Natural killer cell (primary cell): Measurements from ENCODE around the gene KAZN. TPM values are rescaled to one million over a fixed set of nuclear protein-coding genes. Genes with fewer than 3 reads are reported as not detected.

Experiments used
- ATAC-seq, 3 donors: fragments of 150-1000 bp in 2 of 3; fragments of 200-7000 bp in 1 of 3; cut with Tn5 transposase; 1 replicate in 1 of 3; 2 replicates in 2 of 3; pipeline ENCODE4 v1.10.0; 2021; ENCODE audit warnings: mild to moderate bottlenecking in 2 of 3, moderate library complexity in 2 of 3
- DNase-seq, 2 donors: peaks; one replicate each; pipeline versions ENCODE4 v3.0.0 to v3.0.0-alpha.2; 2013 to 2021; ENCODE audit warnings: mixed read lengths in 1 of 2
- H3K27ac ChIP-seq: one replicate; pipeline ENCODE4 v1.5.1; 2013; ENCODE audit warnings: mild to moderate bottlenecking, low read length
- H3K27me3 ChIP-seq: one replicate; pipeline ENCODE4 v1.6.1; 2013; ENCODE audit warnings: low read length; ENCODE audit not compliant: control insufficient read depth, insufficient read depth
- H3K36me3 ChIP-seq: one replicate; pipeline ENCODE4 v1.6.1; 2013; ENCODE audit warnings: low read length; ENCODE audit not compliant: control insufficient read depth, insufficient read depth
- H3K4me1 ChIP-seq: one replicate; pipeline ENCODE4 v1.6.1; 2013; ENCODE audit warnings: low read length; ENCODE audit not compliant: control insufficient read depth, insufficient read depth
- H3K4me3 ChIP-seq: one replicate; pipeline ENCODE4 v1.5.1; 2013; ENCODE audit warnings: low read length
- H3K9me3 ChIP-seq: one replicate; pipeline ENCODE4 v1.6.1; 2013; ENCODE audit warnings: low read length; ENCODE audit not compliant: control insufficient read depth, insufficient read depth
- H3K27ac Mint-ChIP-seq, 2 donors: one replicate each; pipeline ENCODE4 v1.8.0; 2022; ENCODE audit warnings: mild to moderate bottlenecking in 2 of 2, mixed read lengths in 2 of 2, moderate library complexity in 1 of 2
- H3K27me3 Mint-ChIP-seq, 2 donors: one replicate each; pipeline ENCODE4 v1.8.0; 2022; ENCODE audit warnings: low read depth in 2 of 2, mixed read lengths in 2 of 2
- H3K36me3 Mint-ChIP-seq: one replicate; pipeline ENCODE4 v1.8.0; 2022; ENCODE audit warnings: mixed read lengths
- H3K4me1 Mint-ChIP-seq, 2 donors: one replicate each; pipeline ENCODE4 v1.8.0; 2022; ENCODE audit warnings: mixed read lengths in 2 of 2
- H3K4me3 Mint-ChIP-seq: one replicate; pipeline ENCODE4 v1.8.0; 2022; ENCODE audit warnings: mild to moderate bottlenecking, moderate library complexity, mixed read lengths
- H3K9me3 Mint-ChIP-seq, 2 donors: one replicate each; pipeline ENCODE4 v1.8.0; 2022; ENCODE audit warnings: mixed read lengths in 2 of 2
- WGBS: methylation state at CpG from one replicate; pipeline ENCODE4 v1.1.7; 2013; ENCODE audit warnings: missing lambda C conversion rate; ENCODE audit not compliant: insufficient coverage; 5-methylcytosine and 5-hydroxymethylcytosine counted together
- intact Hi-C: fragments of 100-400 bp; cut with micrococcal nuclease; formaldehyde crosslinking; loops from one replicate; pipeline ENCODE4 v1.14.2; 2022
- total RNA-seq, 4 donors: library from RNA; stranded (reverse); fragments of 120-200 nt in 1 of 4; gene quantifications; one replicate each; pipeline versions ENCODE4 v1.2.3 to v1.2.4, GENCODE V29; 2013 to 2022
- TF ChIP-seq, protein P1 (sequence below): fragments of 200-600 bp; IDR thresholded peaks from one replicate; pipeline ENCODE4 v1.8.0; 2022; ENCODE audit warnings: antibody characterized with exemption

Gene KAZN
- total RNA-seq, 3 donors from 2014 or later (not counting 1 experiment from before 2014, with no cell fraction given), result 1.2 to 2.0 (median 1.7) TPM

DNA sequence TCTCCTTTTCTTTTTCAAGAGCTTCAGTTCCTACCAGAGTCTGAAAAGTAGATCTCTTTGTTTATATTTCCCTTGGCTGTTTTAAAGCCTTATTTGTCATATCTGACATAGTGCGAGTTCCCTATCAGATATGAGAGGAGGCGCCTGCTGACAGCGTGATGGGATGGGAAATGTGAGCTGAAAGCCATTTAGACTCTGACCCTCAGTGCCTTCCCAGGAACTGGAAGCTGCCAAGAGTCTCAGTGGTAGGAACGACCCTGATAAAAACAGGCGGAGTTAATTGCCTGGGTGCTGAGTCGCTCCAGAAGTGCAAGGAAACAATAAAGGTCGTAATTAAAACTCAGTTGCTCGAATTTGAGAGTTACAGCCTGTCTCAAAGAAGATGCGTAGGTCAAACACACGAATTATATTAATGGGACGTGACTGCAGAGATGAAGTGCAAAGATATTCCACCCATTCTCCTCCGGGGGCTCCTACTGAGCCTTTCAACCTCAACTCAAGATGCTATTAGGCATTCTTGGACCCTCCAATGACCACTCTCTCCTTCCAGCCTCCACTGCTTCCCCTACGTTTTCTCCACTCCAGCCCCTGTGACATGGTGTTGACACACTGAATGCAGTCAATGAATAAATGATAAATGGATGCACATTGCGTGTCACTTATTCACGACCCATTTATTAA is 84.6 kb downstream of the KAZN start:
- Mint-ChIP-seq H3K27me3 (peaks cover 7 to 16% of the 10 kb centered on the region in 2 donors), H3K9me3 (no peaks in the 10 kb centered on the region), H3K27ac (no peak overlapping the region), H3K4me1 (no peaks in the 10 kb centered on the region), H3K4me3 (no peak overlapping the region), H3K36me3 (no peaks in the 10 kb centered on the region)
- WGBS, result 71% methylated on average over 15 of the region's 15 CpGs
- Histone ChIP-seq H3K9me3 (peaks cover 4% of the 10 kb centered on the region), H3K27ac (no peak overlapping the region), H3K4me3 (no peak overlapping the region), H3K36me3 (no peaks in the 10 kb centered on the region), H3K4me1 (no peaks in the 10 kb centered on the region), H3K27me3 (no peaks in the 10 kb centered on the region)
- ATAC-seq, result no peak
- no peak for DNase-seq
- TF ChIP-seq, protein P1, sequence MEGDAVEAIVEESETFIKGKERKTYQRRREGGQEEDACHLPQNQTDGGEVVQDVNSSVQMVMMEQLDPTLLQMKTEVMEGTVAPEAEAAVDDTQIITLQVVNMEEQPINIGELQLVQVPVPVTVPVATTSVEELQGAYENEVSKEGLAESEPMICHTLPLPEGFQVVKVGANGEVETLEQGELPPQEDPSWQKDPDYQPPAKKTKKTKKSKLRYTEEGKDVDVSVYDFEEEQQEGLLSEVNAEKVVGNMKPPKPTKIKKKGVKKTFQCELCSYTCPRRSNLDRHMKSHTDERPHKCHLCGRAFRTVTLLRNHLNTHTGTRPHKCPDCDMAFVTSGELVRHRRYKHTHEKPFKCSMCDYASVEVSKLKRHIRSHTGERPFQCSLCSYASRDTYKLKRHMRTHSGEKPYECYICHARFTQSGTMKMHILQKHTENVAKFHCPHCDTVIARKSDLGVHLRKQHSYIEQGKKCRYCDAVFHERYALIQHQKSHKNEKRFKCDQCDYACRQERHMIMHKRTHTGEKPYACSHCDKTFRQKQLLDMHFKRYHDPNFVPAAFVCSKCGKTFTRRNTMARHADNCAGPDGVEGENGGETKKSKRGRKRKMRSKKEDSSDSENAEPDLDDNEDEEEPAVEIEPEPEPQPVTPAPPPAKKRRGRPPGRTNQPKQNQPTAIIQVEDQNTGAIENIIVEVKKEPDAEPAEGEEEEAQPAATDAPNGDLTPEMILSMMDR, result no peak
- intact Hi-C loops, result loop anchor here (10.0 kb wide), 1 partner anchor 58 kb away; no protein-coding TSS in a partner anchor

DNA sequence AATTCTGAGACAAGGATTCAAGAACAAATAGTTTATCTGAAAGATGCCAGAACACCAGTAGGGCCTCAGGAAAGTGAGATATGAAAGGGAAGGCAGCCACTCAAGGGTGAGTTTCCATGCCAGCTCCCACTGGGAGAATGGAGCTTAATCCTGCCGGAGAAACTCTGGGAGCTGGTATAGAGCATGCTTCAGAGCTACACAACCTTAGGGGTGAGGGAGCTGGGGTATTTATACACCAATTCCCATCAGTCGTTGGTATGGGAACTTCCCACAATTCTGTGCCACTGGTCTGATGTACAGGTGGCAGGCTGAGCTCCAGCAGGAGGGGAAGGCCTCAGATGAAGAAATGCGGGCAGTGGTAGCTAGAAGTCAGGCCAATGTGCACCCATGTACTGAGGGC is 86.6 kb downstream of the KAZN start:
- no peaks in the 10 kb centered on the region for H3K4me1 ChIP-seq
- intact Hi-C loops, result loop anchor here (10.0 kb wide), 1 partner anchor 60 kb away; no protein-coding TSS in a partner anchor
- Mint-ChIP-seq H3K4me3 (no peak overlapping the region), H3K36me3 (no peaks in the 10 kb centered on the region), H3K27me3 (peaks cover 7 to 16% of the 10 kb centered on the region in 2 donors), H3K27ac (no peak overlapping the region), H3K4me1 (no peaks in the 10 kb centered on the region), H3K9me3 (no peaks in the 10 kb centered on the region)
- no peak overlapping the region for H3K27ac ChIP-seq
- H3K36me3 ChIP-seq, result no peaks in the 10 kb centered on the region
- TF ChIP-seq, protein P1, result no peak
- DNase-seq (no peak), ATAC-seq (no peak)
- H3K27me3 ChIP-seq, result no peaks in the 10 kb centered on the region
- 87% methylated on average over 2 of the region's 3 CpGs for WGBS
- H3K9me3 ChIP-seq, result peaks cover 4% of the 10 kb centered on the region
- H3K4me3 ChIP-seq, result no peak overlapping the region

DNA sequence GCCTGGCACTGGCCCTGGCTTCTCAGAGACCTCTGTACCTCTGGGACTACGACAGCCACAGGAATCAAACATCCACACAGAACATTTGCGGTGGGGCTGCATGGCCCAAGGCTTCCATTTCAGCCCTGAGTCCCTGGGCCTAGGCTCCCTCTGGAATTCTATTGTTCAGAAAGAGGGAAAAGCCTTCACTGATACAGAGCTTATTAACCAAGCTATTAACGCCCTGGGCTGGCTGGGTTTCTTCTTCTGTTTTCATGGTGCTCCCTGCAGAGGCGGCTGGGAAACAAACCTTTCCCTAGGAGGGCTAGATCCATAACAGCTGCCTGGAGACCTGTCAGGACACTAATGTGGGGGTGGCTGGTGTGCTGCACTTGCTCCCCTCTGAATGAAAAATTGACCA is 88.2 kb downstream of the KAZN start:
- Mint-ChIP-seq H3K36me3 (no peaks in the 10 kb centered on the region), H3K27me3 (peaks cover 12 to 16% of the 10 kb centered on the region in 2 donors), H3K4me1 (no peaks in the 10 kb centered on the region), H3K9me3 (no peaks in the 10 kb centered on the region), H3K4me3 (no peak overlapping the region), H3K27ac (no peak overlapping the region)
- Histone ChIP-seq H3K27ac (no peak overlapping the region), H3K9me3 (peaks cover 4% of the 10 kb centered on the region), H3K4me1 (no peaks in the 10 kb centered on the region), H3K27me3 (no peaks in the 10 kb centered on the region), H3K4me3 (no peak overlapping the region), H3K36me3 (no peaks in the 10 kb centered on the region)
- TF ChIP-seq, protein P1, result no peak
- intact Hi-C loops, result loop anchor here (10.0 kb wide), 1 partner anchor 62 kb away; no protein-coding TSS in a partner anchor
- no peak for DNase-seq
- no peak for ATAC-seq
- 86% methylated on average over 4 of the region's 4 CpGs for WGBS
